Endothelial cell of umbilical vein (primary cell): ENCODE data around the gene EGF.

Experiments used
- CTCF ChIP-seq, 2 donors: IDR thresholded peaks; 1 replicate in 1 of 2; 2 replicates in 1 of 2; pipeline ENCODE4 v1.5.1; 2011; ENCODE audit warnings: low read length in 2 of 2, mild to moderate bottlenecking in 2 of 2, moderate library complexity in 2 of 2, control low read depth in 1 of 2, inconsistent platforms in 1 of 2, low read depth in 1 of 2; ENCODE audit not compliant: insufficient read depth in 1 of 2; ENCODE audit errors: extremely low read depth in 1 of 2
- EZH2 ChIP-seq: IDR thresholded peaks from 2 replicates; pipeline ENCODE4 v1.6.1; 2012; ENCODE audit warnings: borderline replicate concordance, low read depth, mild to moderate bottlenecking, moderate library complexity, low read length, inconsistent platforms; ENCODE audit not compliant: severe bottlenecking
- FOS ChIP-seq: IDR thresholded peaks from 2 replicates; pipeline ENCODE4 v1.6.1; 2011; ENCODE audit warnings: mild to moderate bottlenecking, low read length, moderate library complexity, borderline replicate concordance; ENCODE audit not compliant: insufficient read depth
- GATA2 ChIP-seq: IDR thresholded peaks from 2 replicates; pipeline ENCODE4 v1.7.0; 2011; ENCODE audit warnings: low read depth, mild to moderate bottlenecking, moderate library complexity, mixed read lengths, low read length; ENCODE audit not compliant: insufficient read length, insufficient read depth
- JUN ChIP-seq: IDR thresholded peaks from 2 replicates; pipeline ENCODE4 v1.6.1; 2011; ENCODE audit warnings: borderline replicate concordance, low read depth; ENCODE audit not compliant: insufficient read length, insufficient read depth
- MYC ChIP-seq: IDR thresholded peaks from one replicate; pipeline ENCODE4 v1.6.1; 2011; ENCODE audit warnings: mild to moderate bottlenecking, low read depth, low read length
- POLR2A ChIP-seq: IDR thresholded peaks from 2 replicates; pipeline ENCODE4 v1.6.1; 2012; ENCODE audit warnings: low read depth, mild to moderate bottlenecking, control low read depth, low read length
- POLR2AphosphoS5 ChIP-seq: IDR thresholded peaks from 2 replicates; pipeline ENCODE4 v1.6.1; 2012; ENCODE audit warnings: low read depth, mild to moderate bottlenecking, control low read depth, low read length, moderate library complexity; ENCODE audit not compliant: insufficient read depth
- TF ChIP-seq, protein P1 (sequence below): IDR thresholded peaks from 2 replicates; pipeline ENCODE4 v1.6.1; 2011; ENCODE audit not compliant: insufficient read depth, insufficient read length

DNA sequence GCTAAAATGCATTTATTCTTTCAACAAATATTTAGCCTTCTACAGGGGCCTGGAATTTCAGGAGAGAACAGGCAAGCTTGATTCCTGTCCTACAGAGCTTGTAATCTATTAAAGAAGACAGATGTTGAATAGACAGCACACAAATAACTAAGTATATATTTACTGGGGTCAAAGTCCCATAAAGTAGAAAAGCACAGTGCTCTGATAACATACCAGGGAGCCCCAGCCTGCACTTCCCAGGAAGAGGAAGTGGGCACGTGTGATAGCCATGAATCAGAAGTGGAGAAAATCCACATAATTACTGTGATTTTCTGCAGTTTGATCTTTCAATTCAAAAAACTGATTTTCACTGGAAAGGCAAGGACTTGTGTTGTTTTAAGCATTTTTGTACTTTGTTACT, 129.1 kb downstream of the EGF start:
- TF ChIP-seq CTCF (IDR thresholded peaks at IDR 0.05; ENCODE audit: extremely low read depth in 1 of 2, insufficient read depth in 1 of 2, low read depth in 1 of 2, low read length in 2 of 2): no peak
- no peak for TF ChIP-seq POLR2A
- no peak for TF ChIP-seq POLR2AphosphoS5
- no peak for TF ChIP-seq JUN
- TF ChIP-seq, protein P1, sequence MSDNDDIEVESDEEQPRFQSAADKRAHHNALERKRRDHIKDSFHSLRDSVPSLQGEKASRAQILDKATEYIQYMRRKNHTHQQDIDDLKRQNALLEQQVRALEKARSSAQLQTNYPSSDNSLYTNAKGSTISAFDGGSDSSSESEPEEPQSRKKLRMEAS: no peak
- no peak for TF ChIP-seq EZH2
- no peak for TF ChIP-seq GATA2
- no peak for TF ChIP-seq MYC
- no peak for TF ChIP-seq FOS
